ENCODE data around the gene POU6F2. TPM values are rescaled to one million over a fixed set of nuclear protein-coding genes. Genes with fewer than 3 reads are reported as not detected.
"Not testable (repeated sequence)": the region's sequence is repeated elsewhere in the genome, so short reads cannot be mapped to it uniquely, and the experiment has no call there.

POU6F2 gene
- total RNA-seq, 2 donors from 2014 or later: 0.14 to 0.16 TPM

DNA sequence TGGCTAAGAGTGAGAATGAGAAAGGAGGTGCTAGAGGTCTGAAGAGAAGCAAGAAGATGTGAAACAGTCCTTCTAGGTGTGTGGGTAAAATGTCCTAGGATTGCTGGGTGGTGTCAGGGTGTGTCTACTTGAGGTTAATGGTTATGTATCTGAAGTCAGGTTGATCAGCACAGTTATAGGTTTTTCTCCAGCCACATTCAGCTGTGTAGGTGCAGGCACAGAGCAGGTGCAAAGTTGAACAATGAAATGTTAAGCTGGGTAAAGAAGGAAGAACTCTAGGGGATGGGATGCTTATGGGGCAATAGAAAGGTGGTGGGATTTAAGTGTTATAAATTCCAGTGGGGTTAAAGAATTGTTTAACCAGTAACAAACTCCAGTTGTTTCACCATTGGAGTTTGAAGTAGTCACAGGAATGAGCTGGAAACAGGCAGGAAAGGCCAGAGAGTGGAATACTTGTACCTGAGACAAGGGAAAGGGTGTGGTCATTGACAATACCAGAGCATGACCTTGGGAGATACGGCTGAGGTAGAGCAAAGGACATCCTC, 388.1 kb downstream of the POU6F2 start:
- Mint-ChIP-seq H3K36me3 (ENCODE audit: insufficient read depth in 2 of 2) (no peaks in the 10 kb centered on the region), H3K27me3 (ENCODE audit: low read depth) (peaks cover 42% of the 10 kb centered on the region), H3K9me3 (peaks cover 0 to 2% of the 10 kb centered on the region in 2 donors), H3K4me1 (ENCODE audit: low read depth) (peaks cover 6% of the 10 kb centered on the region), H3K27ac (no peak overlapping the region), H3K4me3 (no peak overlapping the region)
- ATAC-seq (replicated peaks in 1 of 2): no peak
- no peak for DNase-seq

DNA sequence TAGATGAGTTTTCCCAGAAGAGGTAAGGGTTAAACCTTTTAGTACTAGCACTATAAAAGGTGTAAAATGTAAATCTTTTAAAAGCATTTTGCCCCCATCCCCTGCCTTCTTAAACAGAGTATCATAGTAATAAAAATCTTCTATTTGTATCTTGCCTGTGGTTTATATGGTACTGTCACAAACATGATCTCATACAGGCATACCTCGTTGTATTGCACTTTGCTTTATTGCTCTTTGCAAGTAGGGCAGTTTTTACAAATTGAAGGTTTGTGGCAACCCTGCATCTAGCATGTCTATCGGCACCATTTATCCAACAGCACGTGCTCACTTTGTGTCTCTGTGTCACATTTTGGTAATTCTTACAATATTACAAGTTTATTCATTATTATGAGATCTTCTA, 389.7 kb downstream of the POU6F2 start:
- Mint-ChIP-seq H3K9me3 (peaks cover 0 to 2% of the 10 kb centered on the region in 2 donors), H3K4me1 (ENCODE audit: low read depth) (peaks cover 6% of the 10 kb centered on the region), H3K36me3 (ENCODE audit: insufficient read depth in 2 of 2) (no peaks in the 10 kb centered on the region), H3K27me3 (ENCODE audit: low read depth) (peaks cover 40% of the 10 kb centered on the region), H3K4me3 (no peak overlapping the region), H3K27ac (no peak overlapping the region)
- DNase-seq (no peak), ATAC-seq (replicated peaks in 1 of 2) (no peak)

DNA sequence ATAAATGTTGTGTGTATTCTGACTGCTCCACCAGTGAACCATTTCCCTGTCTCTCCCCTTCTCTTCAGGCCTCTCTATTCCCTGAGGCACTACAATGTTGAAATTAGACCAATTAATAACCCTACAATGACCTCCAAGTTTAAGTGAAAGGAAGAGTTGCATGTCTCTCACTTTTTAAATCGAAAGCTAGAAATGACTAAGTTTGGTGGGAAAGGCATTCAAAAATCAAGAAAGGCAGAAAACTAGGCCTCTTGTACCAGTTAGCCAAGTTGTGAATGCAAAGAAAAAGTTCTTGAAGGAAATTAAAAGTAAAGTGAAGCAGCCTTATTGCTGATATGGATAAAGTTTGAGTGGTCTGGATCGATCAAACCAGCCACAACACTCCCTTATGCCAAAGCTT, 390.2 kb downstream of the POU6F2 start:
- H3K27ac Mint-ChIP-seq: no peak overlapping the region
- H3K27me3 Mint-ChIP-seq (ENCODE audit: low read depth): peaks cover 35% of the 10 kb centered on the region
- DNase-seq (no peak), ATAC-seq (replicated peaks in 1 of 2) (no peak)
- H3K9me3 Mint-ChIP-seq: peaks cover 0 to 2% of the 10 kb centered on the region in 2 donors
- peaks cover 6% of the 10 kb centered on the region for H3K4me1 Mint-ChIP-seq (ENCODE audit: low read depth)
- no peaks in the 10 kb centered on the region for H3K36me3 Mint-ChIP-seq (ENCODE audit: insufficient read depth in 2 of 2)
- H3K4me3 Mint-ChIP-seq: no peak overlapping the region

GRCh38 chr7:39372383-39372782, 394.7 kb downstream of the POU6F2 start:
- Mint-ChIP-seq H3K27ac (no peak overlapping the region), H3K36me3 (ENCODE audit: insufficient read depth in 2 of 2) (no peaks in the 10 kb centered on the region), H3K9me3 (no peaks in the 10 kb centered on the region), H3K4me3 (no peak overlapping the region), H3K27me3 (ENCODE audit: low read depth) (peaks cover 11% of the 10 kb centered on the region), H3K4me1 (ENCODE audit: low read depth) (peaks cover 6% of the 10 kb centered on the region)
- no peak for ATAC-seq (replicated peaks in 1 of 2)
- DNase-seq: no peak

DNA sequence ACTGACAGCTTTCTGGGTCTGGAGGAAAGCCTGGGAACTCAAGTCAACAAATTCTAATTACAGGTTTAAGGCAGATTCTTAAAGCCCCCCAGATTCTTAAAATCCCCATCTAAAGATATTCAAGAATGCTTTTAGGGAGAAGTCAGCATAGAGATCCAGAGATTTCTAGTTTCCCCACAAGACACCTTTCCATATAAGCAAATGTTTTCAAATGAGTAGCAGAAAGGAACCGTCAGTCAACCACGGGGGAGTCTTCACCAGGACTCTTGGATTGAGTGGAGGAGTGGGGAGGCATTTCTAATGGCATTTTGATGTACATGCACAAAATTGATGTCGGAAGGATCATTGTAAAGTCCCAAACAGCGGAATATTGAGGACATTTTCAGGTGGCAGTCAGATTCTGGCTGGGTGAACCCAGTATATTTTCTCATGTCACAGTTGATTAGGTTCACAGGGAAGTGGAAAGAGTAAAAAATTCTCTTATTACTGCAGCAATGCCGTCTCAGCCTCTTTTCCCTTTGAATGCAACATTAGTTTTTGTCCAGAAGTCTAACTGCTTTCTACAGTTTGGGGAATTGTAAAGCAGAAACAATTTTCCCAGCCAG, 396.8 kb downstream of the POU6F2 start:
- DNase-seq (no peak), ATAC-seq (replicated peaks in 1 of 2) (no peak)
- Mint-ChIP-seq H3K27me3 (ENCODE audit: low read depth) (peaks cover 26% of the 10 kb centered on the region), H3K27ac (no peak overlapping the region), H3K4me3 (no peak overlapping the region), H3K9me3 (no peaks in the 10 kb centered on the region), H3K4me1 (ENCODE audit: low read depth) (no peaks in the 10 kb centered on the region), H3K36me3 (ENCODE audit: insufficient read depth in 2 of 2) (no peaks in the 10 kb centered on the region)

DNA sequence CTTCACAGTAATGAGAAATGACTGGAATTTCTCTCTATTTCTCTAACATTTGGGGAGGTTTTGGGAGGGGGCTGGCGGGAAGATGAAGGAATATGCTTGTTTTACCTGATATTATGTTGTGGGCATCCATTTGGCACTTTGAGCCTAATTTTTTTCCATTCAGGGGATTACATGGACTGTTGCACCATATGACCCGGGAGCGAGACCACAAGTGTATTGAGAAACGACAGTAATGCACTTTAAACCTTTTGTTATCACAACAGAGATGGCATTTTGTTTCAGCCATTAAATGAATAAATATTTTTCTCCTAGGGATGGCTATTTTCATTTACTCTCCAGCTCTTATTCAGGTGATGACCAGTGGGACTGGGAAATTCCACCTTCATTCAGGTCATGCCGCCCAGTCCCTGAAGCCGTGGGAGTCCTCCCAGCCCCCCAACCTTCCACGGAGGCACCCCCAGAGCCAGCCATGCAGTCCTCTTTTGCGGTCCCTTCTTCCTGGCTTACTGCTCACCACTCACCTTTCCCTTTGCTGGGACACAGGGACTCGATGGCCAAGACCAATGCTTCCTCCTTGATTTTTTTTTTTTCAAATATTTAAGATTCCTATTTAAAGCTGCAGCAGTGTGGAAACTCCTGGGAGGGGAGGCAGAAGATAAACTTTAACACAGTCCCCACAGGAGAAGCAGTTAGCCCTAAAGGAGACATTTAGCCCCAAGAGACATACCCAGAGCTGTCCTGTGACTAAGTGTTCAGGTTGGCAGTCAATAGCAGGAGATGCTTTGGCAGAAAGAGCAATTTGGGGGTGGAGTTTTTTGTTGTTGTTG, 397.6 kb downstream of the POU6F2 start:
- Mint-ChIP-seq H3K27ac (no peak overlapping the region), H3K4me1 (ENCODE audit: low read depth) (no peaks in the 10 kb centered on the region), H3K36me3 (ENCODE audit: insufficient read depth in 2 of 2) (no peaks in the 10 kb centered on the region), H3K4me3 (no peak overlapping the region), H3K27me3 (ENCODE audit: low read depth) (peaks cover 26% of the 10 kb centered on the region), H3K9me3 (no peaks in the 10 kb centered on the region)
- ATAC-seq (replicated peaks in 1 of 2): no peak
- no peak for DNase-seq

- Mint-ChIP-seq H3K27ac (no peak overlapping the region), H3K9me3 (no peaks in the 10 kb centered on the region), H3K4me1 (ENCODE audit: low read depth) (no peaks in the 10 kb centered on the region), H3K36me3 (ENCODE audit: insufficient read depth in 2 of 2) (no peaks in the 10 kb centered on the region), H3K27me3 (ENCODE audit: low read depth) (peaks cover 21% of the 10 kb centered on the region), H3K4me3 (no peak overlapping the region)
- ATAC-seq (replicated peaks in 1 of 2) (no peak), DNase-seq (no peak)
Observed at GRCh38 chr7:39375874-39376190, 398.1 kb downstream of the POU6F2 start.

- DNase-seq; H3K4me1 Mint-ChIP-seq (ENCODE audit: low read depth); H3K4me3 Mint-ChIP-seq; H3K9me3 Mint-ChIP-seq; H3K36me3 Mint-ChIP-seq (ENCODE audit: insufficient read depth in 2 of 2); ATAC-seq (replicated peaks in 1 of 2); H3K27ac Mint-ChIP-seq: not testable (repeated sequence)
- peaks cover 23% of the 10 kb centered on the region for H3K27me3 Mint-ChIP-seq (ENCODE audit: low read depth)
Observed at GRCh38 chr7:39376881-39377280, 399.2 kb downstream of the POU6F2 start.

- DNase-seq (no peak), ATAC-seq (replicated peaks in 1 of 2) (no peak)
- H3K9me3 Mint-ChIP-seq: no peaks in the 10 kb centered on the region
- H3K27ac Mint-ChIP-seq: no peak overlapping the region
- no peaks in the 10 kb centered on the region for H3K36me3 Mint-ChIP-seq (ENCODE audit: insufficient read depth in 2 of 2)
- no peak overlapping the region for H3K4me3 Mint-ChIP-seq
- peaks cover 32% of the 10 kb centered on the region for H3K27me3 Mint-ChIP-seq (ENCODE audit: low read depth)
- no peaks in the 10 kb centered on the region for H3K4me1 Mint-ChIP-seq (ENCODE audit: low read depth)
Observed at GRCh38 chr7:39379416-39379815, 401.7 kb downstream of the POU6F2 start.

- ATAC-seq (replicated peaks in 1 of 2) (no peak), DNase-seq (no peak)
- H3K4me1 Mint-ChIP-seq (ENCODE audit: low read depth): no peaks in the 10 kb centered on the region
- H3K27ac Mint-ChIP-seq: no peak overlapping the region
- peaks cover 0 to 2% of the 10 kb centered on the region in 2 donors for H3K9me3 Mint-ChIP-seq
- no peaks in the 10 kb centered on the region for H3K36me3 Mint-ChIP-seq (ENCODE audit: insufficient read depth in 2 of 2)
- no peak overlapping the region for H3K4me3 Mint-ChIP-seq
- H3K27me3 Mint-ChIP-seq (ENCODE audit: low read depth): peaks cover 48% of the 10 kb centered on the region
Observed at GRCh38 chr7:39383136-39383535, 405.4 kb downstream of the POU6F2 start.

- ATAC-seq (replicated peaks in 1 of 2) (no peak), DNase-seq (no peak)
- Mint-ChIP-seq H3K4me3 (no peak overlapping the region), H3K27ac (no peak overlapping the region), H3K4me1 (ENCODE audit: low read depth) (no peaks in the 10 kb centered on the region), H3K36me3 (ENCODE audit: insufficient read depth in 2 of 2) (no peaks in the 10 kb centered on the region), H3K9me3 (peaks cover 0 to 2% of the 10 kb centered on the region in 2 donors), H3K27me3 (ENCODE audit: low read depth) (peaks cover 47% of the 10 kb centered on the region)
Observed at GRCh38 chr7:39384386-39384785, 406.7 kb downstream of the POU6F2 start.

GRCh38 chr7:39386718-39387117, 409.0 kb downstream of the POU6F2 start:
- no peak for ATAC-seq (replicated peaks in 1 of 2)
- H3K27ac Mint-ChIP-seq: no peak overlapping the region
- H3K4me3 Mint-ChIP-seq: no peak overlapping the region

DNA sequence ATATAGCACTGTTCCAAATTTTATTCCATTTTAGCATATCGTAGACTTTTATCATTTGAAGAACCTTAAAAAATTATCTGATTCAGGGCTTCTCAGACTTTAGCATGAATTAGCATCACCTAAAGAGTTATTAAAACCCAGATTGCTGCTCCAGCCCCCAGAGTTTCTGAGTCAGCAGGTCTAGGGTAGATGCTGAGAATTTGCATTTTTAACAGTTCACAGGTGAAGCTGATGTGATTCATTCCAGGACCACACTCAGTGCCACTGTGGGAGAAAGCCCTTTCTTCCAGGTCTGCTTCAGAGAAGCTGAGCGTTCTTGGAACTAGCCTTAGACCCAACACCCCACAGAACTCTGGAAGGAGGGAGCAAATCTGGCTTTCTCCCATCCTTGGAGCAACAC, 414.4 kb downstream of the POU6F2 start:
- no peaks in the 10 kb centered on the region for H3K9me3 Mint-ChIP-seq
- no peak overlapping the region for H3K27ac Mint-ChIP-seq
- peaks cover 42% of the 10 kb centered on the region for H3K27me3 Mint-ChIP-seq (ENCODE audit: low read depth)
- DNase-seq (no peak), ATAC-seq (replicated peaks in 1 of 2) (no peak)
- H3K4me3 Mint-ChIP-seq: no peak overlapping the region
- H3K4me1 Mint-ChIP-seq (ENCODE audit: low read depth): no peaks in the 10 kb centered on the region
- no peaks in the 10 kb centered on the region for H3K36me3 Mint-ChIP-seq (ENCODE audit: insufficient read depth in 2 of 2)

More at GRCh38 chr7:39386718-39387117, 409.0 kb downstream of the POU6F2 start:
- Mint-ChIP-seq H3K9me3 (peaks cover 0 to 2% of the 10 kb centered on the region in 2 donors), H3K27me3 (ENCODE audit: low read depth) (peaks cover 43% of the 10 kb centered on the region), H3K4me1 (ENCODE audit: low read depth) (no peaks in the 10 kb centered on the region), H3K36me3 (ENCODE audit: insufficient read depth in 2 of 2) (no peaks in the 10 kb centered on the region)
- no peak for DNase-seq

All from activated T-cell treated with anti-CD3 and anti-CD28 coated beads, Interleukin-2, amount 50 U/mL, for 72 hours (primary cell).